Astrocyte (in vitro differentiated cells and primary cell): Measurements from ENCODE around the gene FOXA2.

ENCODE experiments used
- EZH2 ChIP-seq: IDR thresholded peaks from 2 replicates; pipeline ENCODE4 v1.6.1; 2012; ENCODE audit warnings: mild to moderate bottlenecking, low read length, inconsistent platforms; ENCODE audit not compliant: insufficient read depth
- TF ChIP-seq, protein P1 (sequence below): IDR thresholded peaks from 2 replicates; pipeline ENCODE4 v1.5.1; 2011; ENCODE audit warnings: low read depth, mild to moderate bottlenecking, inconsistent platforms, low read length, moderate library complexity; ENCODE audit not compliant: insufficient read depth

DNA sequence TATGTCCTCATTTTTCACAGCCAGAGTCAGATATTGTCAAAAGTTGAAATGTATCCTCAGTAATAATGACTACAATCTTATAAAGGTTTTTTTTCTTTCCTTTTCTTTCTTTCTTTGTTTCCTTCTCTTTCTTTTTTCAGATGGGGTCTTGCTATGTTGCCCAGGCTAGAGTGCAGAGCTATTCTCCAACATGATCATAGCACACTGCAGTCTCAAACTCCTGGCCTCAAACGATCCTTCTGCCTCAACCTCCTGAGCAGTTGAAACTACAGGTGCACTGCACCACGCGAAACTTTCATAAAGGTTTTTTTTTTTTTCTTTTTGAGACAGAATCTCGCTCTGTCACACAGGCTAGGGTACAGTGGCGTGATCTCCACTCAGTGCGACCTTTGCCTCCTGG is 31.1 kb upstream of the FOXA2 start:
- TF ChIP-seq EZH2: no peak
- TF ChIP-seq, protein P1, sequence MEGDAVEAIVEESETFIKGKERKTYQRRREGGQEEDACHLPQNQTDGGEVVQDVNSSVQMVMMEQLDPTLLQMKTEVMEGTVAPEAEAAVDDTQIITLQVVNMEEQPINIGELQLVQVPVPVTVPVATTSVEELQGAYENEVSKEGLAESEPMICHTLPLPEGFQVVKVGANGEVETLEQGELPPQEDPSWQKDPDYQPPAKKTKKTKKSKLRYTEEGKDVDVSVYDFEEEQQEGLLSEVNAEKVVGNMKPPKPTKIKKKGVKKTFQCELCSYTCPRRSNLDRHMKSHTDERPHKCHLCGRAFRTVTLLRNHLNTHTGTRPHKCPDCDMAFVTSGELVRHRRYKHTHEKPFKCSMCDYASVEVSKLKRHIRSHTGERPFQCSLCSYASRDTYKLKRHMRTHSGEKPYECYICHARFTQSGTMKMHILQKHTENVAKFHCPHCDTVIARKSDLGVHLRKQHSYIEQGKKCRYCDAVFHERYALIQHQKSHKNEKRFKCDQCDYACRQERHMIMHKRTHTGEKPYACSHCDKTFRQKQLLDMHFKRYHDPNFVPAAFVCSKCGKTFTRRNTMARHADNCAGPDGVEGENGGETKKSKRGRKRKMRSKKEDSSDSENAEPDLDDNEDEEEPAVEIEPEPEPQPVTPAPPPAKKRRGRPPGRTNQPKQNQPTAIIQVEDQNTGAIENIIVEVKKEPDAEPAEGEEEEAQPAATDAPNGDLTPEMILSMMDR: no peak
